NB4 (cell line): ENCODE measurements around the gene PTCH1.

Source experiments
- CTCF ChIP-seq: IDR thresholded peaks from one replicate; pipeline ENCODE4 v1.5.1; 2012; ENCODE audit warnings: low read depth, low read length
- MAX ChIP-seq: IDR thresholded peaks from 2 replicates; pipeline ENCODE4 v1.6.1; 2011; ENCODE audit warnings: low read depth, low read length
- POLR2A ChIP-seq: IDR thresholded peaks from 2 replicates; pipeline ENCODE4 v1.6.1; 2011; ENCODE audit warnings: mild to moderate bottlenecking; ENCODE audit not compliant: insufficient read length; ENCODE audit errors: extremely low read depth

GRCh38 chr9:95552814-95553546, 36.2 kb upstream of the PTCH1 start:
- TF ChIP-seq MAX (no peak), POLR2A (no peak), CTCF (no peak)
